AG10803 (cell line): ENCODE results near the gene DOCK4.
A peak's percentile ranks its signal among the peaks of the same experiment; 100 is the strongest.

Source experiments
- DNase-seq: peaks from one replicate; pipeline ENCODE4 v3.0.0; 2010; ENCODE audit warnings: low read depth
- H3K4me3 ChIP-seq: 2 replicates; pipeline ENCODE4 v1.5.1; 2011; ENCODE audit warnings: mild to moderate bottlenecking, low read length, control low read depth
- TF ChIP-seq, protein P1 (sequence below): conservative IDR thresholded peaks from 2 replicates; pipeline ENCODE4 v1.5.1; 2011; ENCODE audit warnings: mild to moderate bottlenecking, low read length, control low read depth, inconsistent platforms

The DOCK4 gene

DNA sequence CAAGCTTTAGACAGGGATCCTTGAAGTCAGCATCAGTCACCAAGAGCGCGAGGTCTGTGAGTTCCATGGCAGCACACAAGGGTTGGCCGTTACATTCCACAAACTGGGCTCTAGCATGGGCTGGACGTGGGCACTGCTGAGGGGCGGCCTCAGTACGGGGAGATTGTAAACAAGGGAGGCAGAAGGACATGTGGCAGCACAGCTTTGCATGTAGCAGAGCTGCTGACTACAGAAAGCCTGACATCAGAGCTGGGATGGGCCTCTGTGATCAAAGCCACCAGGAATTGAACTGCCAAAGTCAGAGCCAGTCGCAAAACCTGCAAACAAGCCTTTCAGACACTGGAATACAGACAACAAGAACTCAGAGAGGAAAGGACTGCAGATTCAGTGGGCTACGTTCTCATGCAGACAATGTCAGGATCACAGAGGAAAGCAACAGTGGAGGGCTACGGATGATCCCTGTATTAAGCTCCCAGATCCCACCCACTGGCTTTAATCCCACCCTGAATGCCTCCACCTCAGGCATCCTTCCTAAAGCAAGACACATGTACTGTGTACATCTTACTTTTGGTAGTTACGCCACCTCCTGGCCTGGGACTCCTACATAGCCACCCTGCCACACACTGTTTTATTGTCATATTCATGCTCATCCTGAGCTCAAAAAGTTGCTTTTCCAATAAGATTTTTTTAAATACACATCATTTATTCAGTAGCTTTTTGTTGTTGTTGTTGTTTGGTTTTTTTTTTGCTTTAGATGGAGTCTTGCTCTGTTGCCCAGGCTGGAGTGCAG lies 352.8 kb downstream of the DOCK4 start:
- peak; percentile 32 for DNase-seq
- TF ChIP-seq, protein P1, sequence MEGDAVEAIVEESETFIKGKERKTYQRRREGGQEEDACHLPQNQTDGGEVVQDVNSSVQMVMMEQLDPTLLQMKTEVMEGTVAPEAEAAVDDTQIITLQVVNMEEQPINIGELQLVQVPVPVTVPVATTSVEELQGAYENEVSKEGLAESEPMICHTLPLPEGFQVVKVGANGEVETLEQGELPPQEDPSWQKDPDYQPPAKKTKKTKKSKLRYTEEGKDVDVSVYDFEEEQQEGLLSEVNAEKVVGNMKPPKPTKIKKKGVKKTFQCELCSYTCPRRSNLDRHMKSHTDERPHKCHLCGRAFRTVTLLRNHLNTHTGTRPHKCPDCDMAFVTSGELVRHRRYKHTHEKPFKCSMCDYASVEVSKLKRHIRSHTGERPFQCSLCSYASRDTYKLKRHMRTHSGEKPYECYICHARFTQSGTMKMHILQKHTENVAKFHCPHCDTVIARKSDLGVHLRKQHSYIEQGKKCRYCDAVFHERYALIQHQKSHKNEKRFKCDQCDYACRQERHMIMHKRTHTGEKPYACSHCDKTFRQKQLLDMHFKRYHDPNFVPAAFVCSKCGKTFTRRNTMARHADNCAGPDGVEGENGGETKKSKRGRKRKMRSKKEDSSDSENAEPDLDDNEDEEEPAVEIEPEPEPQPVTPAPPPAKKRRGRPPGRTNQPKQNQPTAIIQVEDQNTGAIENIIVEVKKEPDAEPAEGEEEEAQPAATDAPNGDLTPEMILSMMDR, result peak; percentile 53

DNA sequence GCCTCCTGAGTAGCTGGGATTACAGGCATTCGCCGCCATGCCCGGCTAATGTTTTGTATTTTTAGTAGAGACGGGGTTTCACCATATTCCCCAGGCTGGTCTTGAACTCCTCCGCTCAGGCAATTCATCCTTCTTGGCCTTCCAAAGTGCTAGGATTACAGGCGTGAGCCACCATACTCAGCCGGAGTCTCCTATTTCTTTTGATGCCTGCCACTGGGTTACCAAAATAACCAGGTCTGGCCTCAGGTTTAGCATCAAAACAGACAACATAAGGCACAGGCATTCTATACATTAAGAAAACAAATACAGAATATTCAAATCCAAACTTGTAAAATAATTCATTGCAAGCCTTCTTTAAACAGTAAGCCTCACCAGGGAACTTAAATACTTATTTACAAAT lies 354.1 kb downstream of the DOCK4 start:
- TF ChIP-seq, protein P1, result no peak
- DNase-seq, result no peak
- H3K4me3 ChIP-seq, result no peak overlapping the region

More for the DNA sequence above, 352.8 kb downstream of the DOCK4 start:
- no peak overlapping the region for H3K4me3 ChIP-seq

DNA sequence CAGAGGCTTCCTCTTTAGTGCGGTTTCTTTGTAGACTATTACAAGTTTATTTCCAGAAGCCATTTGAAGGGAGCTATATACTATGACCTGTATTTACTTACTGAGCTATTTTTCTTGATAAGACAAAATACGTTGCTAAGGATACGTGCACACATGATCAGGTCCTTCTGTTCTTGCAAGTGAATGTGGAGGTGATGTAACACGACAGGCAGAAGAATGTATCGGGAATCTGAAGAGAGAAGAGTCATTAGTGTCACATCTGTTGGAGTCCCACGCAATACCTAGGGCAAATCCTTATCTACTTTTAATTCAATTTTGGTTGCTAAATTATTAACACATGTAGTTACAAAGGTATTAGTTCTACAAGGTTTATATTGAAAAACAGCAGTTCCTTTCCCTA lies 359.3 kb downstream of the DOCK4 start:
- TF ChIP-seq, protein P1, result no peak
- no peak for DNase-seq
- no peak overlapping the region for H3K4me3 ChIP-seq

DNA sequence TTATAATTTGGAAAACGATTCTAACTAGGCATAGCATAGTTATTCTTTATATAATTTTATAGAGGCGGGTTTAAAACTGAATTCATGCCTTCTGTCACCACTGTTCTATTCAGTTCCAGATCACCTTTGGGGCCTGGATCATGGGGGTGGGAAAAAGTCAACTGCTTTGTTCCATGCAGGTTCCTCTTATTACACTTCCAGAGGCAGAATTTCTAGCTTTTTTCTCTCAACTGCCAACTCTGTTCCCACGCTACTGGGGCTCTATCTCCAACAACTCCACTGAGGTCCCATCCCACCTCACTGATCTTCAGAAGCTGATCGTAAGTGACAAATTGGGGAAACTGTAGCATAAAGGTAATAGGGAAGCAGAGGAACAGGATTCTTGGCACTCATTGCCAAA lies 360.3 kb downstream of the DOCK4 start:
- no peak overlapping the region for H3K4me3 ChIP-seq
- TF ChIP-seq, protein P1, result no peak
- DNase-seq, result no peak

DNA sequence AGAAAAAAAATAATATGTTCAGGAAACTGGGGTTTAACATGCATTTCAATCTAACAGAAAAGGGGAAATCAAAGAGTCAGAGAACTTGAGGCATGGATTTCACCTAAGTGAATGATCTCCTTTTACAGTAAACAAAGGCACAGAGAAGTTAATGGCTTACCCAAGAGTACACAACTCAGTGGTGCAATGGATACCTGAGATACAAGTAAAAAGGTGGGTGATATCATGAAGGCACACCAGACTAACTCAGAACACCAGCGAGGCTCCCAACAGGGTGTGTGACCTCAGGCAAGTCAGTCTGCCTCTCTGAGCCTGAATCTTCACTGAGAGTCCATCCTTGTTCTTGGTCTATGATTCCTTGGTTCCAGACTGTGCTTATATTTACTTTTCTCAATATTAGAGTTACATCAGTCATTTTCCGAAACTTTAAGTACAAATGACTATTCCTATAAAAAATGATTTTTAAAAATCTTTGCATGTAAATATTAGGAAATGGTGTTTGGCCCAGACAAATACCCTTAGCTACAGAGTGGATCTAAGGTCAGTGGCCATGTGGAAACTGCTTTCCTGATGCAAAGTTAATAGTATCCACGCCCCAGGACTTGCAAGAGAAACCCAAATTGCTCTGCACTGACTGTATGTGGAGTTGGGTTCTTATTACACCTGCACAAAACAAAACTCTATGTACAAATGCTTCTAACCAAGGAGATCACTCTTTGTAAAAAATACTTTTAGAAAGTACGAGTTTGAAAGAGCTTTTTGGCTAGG lies 361.1 kb downstream of the DOCK4 start:
- no peak overlapping the region for H3K4me3 ChIP-seq
- DNase-seq, result no peak
- TF ChIP-seq, protein P1, result no peak

DNA sequence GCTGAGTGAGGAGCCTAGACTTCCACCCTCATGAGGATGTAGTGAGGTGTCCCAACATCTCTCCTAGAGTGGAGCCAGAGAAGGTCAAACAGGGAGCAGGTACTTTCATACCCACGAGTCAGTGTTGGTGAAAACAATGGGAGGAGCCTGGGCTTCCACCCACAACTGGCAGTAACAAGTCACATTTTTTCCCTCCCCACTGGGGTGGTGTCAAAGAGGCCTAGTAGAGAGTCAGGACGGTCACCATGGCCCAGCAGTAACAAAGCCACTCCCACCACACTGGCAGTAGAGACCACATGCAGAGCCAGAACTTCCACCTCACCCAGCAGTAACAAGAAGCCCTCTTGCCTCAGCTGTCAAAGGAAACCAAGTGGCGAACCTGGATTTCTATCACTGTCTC lies 363.7 kb downstream of the DOCK4 start:
- no peak overlapping the region for H3K4me3 ChIP-seq
- DNase-seq, result no peak
- TF ChIP-seq, protein P1, result no peak
